ENCODE data around the gene PGM2.

Gene PGM2

GRCh38 chr4:37788819-37789218 is 37.7 kb upstream of the PGM2 start:
- TF ChIP-seq CTCF (IDR thresholded peaks at IDR 0.05; ENCODE audit: insufficient read depth, low read length, poor library complexity, severe bottlenecking): no peak
- no peaks in the 10 kb centered on the region; the same call in 1 of the 2 replicates for H3K27me3 ChIP-seq (replicated peaks; ENCODE audit: control insufficient read depth, insufficient read depth, low read length)
- H3K36me3 ChIP-seq (ENCODE audit: control insufficient read depth, insufficient read depth, low read length): no peaks in the 10 kb centered on the region
- H3K4me3 ChIP-seq (replicated peaks; ENCODE audit: low read depth, low read length): no peak overlapping the region
- no peak for DNase-seq (ENCODE audit: extremely low read depth, insufficient read length)

- H3K27me3 ChIP-seq (replicated peaks; ENCODE audit: control insufficient read depth, insufficient read depth, low read length): no peaks in the 10 kb centered on the region
- no peak for TF ChIP-seq CTCF (IDR thresholded peaks at IDR 0.05; ENCODE audit: insufficient read depth, low read length, poor library complexity, severe bottlenecking)
- no peak overlapping the region for H3K4me3 ChIP-seq (replicated peaks; ENCODE audit: low read depth, low read length)
- H3K36me3 ChIP-seq (ENCODE audit: control insufficient read depth, insufficient read depth, low read length): no peaks in the 10 kb centered on the region
- DNase-seq (ENCODE audit: extremely low read depth, insufficient read length): no peak
These were observed 34.2 kb upstream of the PGM2 start for GRCh38 chr4:37792241-37792640.

GRCh38 chr4:37793562-37793961 is 32.9 kb upstream of the PGM2 start:
- TF ChIP-seq CTCF (IDR thresholded peaks at IDR 0.05; ENCODE audit: insufficient read depth, low read length, poor library complexity, severe bottlenecking): peak; percentile 62
- DNase-seq (ENCODE audit: extremely low read depth, insufficient read length): no peak
- H3K4me3 ChIP-seq (replicated peaks; ENCODE audit: low read depth, low read length): no peak overlapping the region
- no peaks in the 10 kb centered on the region for H3K36me3 ChIP-seq (ENCODE audit: control insufficient read depth, insufficient read depth, low read length)
- H3K27me3 ChIP-seq (replicated peaks; ENCODE audit: control insufficient read depth, insufficient read depth, low read length): no peaks in the 10 kb centered on the region

- no peak for DNase-seq (ENCODE audit: extremely low read depth, insufficient read length)
- Histone ChIP-seq H3K4me3 (replicated peaks; ENCODE audit: low read depth, low read length) (no peak overlapping the region), H3K36me3 (ENCODE audit: control insufficient read depth, insufficient read depth, low read length) (no peaks in the 10 kb centered on the region), H3K27me3 (replicated peaks; ENCODE audit: control insufficient read depth, insufficient read depth, low read length) (no peaks in the 10 kb centered on the region)
- TF ChIP-seq CTCF (IDR thresholded peaks at IDR 0.05; ENCODE audit: insufficient read depth, low read length, poor library complexity, severe bottlenecking): no peak
These were observed 32.4 kb upstream of the PGM2 start for GRCh38 chr4:37794056-37794455.

- DNase-seq (ENCODE audit: extremely low read depth, insufficient read length): no peak
- Histone ChIP-seq H3K36me3 (ENCODE audit: control insufficient read depth, insufficient read depth, low read length) (no peaks in the 10 kb centered on the region), H3K27me3 (replicated peaks; ENCODE audit: control insufficient read depth, insufficient read depth, low read length) (no peaks in the 10 kb centered on the region), H3K4me3 (replicated peaks; ENCODE audit: low read depth, low read length) (no peak overlapping the region)
- TF ChIP-seq CTCF (IDR thresholded peaks at IDR 0.05; ENCODE audit: insufficient read depth, low read length, poor library complexity, severe bottlenecking): no peak
These were observed 30.8 kb upstream of the PGM2 start for GRCh38 chr4:37795581-37796195.

- no peak for DNase-seq (ENCODE audit: extremely low read depth, insufficient read length)
- Histone ChIP-seq H3K27me3 (replicated peaks; ENCODE audit: control insufficient read depth, insufficient read depth, low read length) (no peaks in the 10 kb centered on the region), H3K36me3 (ENCODE audit: control insufficient read depth, insufficient read depth, low read length) (no peaks in the 10 kb centered on the region), H3K4me3 (replicated peaks; ENCODE audit: low read depth, low read length) (no peak overlapping the region)
- TF ChIP-seq CTCF (IDR thresholded peaks at IDR 0.05; ENCODE audit: insufficient read depth, low read length, poor library complexity, severe bottlenecking): no peak
These were observed 29.1 kb upstream of the PGM2 start for GRCh38 chr4:37797374-37797773.

All from GM06990 (cell line).